ENCODE measurements around the gene RPS3.

- TF ChIP-seq CTCF (IDR thresholded peaks at IDR 0.05; ENCODE audit: poor library complexity) = no peak
- TF ChIP-seq EZH2 (IDR thresholded peaks at IDR 0.05; ENCODE audit: borderline replicate concordance) = no peak
- TF ChIP-seq EZH2phosphoT487 (IDR thresholded peaks at IDR 0.05; ENCODE audit: low read depth, severe bottlenecking, unreplicated experiment) = no peak
These were observed 3.7 kb downstream of the RPS3 start for GRCh38 chr11:75403037-75403436.

All from hepatocyte (in vitro differentiated cells).